Nephron progenitor cell (in vitro differentiated cells): Measurements from ENCODE around the gene LDLRAD4.

Experiments used
- DNase-seq: peaks from one replicate; pipeline ENCODE4 v3.0.0; 2021
- H3K27ac Mint-ChIP-seq: 2 replicates; pipeline ENCODE4 v1.8.0; 2021; ENCODE audit warnings: mild to moderate bottlenecking, moderate library complexity, mixed read lengths
- H3K27me3 Mint-ChIP-seq: 2 replicates; pipeline ENCODE4 v1.8.0; 2021; ENCODE audit warnings: mild to moderate bottlenecking, low read depth, mixed read lengths; ENCODE audit not compliant: poor library complexity
- H3K36me3 Mint-ChIP-seq: 2 replicates; pipeline ENCODE4 v1.8.0; 2021; ENCODE audit warnings: low read depth, mixed read lengths
- H3K4me1 Mint-ChIP-seq: 2 replicates; pipeline ENCODE4 v1.8.0; 2021; ENCODE audit warnings: mixed read lengths
- H3K4me3 Mint-ChIP-seq: 2 replicates; pipeline ENCODE4 v1.8.0; 2021; ENCODE audit warnings: mild to moderate bottlenecking, moderate library complexity, mixed read lengths
- H3K9me3 Mint-ChIP-seq: 2 replicates; pipeline ENCODE4 v1.8.0; 2021; ENCODE audit warnings: mild to moderate bottlenecking, moderate library complexity, mixed read lengths
- TF ChIP-seq, protein P1 (sequence below): fragments of 200-600 bp; sonication (generic); IDR thresholded peaks from 2 replicates; pipeline ENCODE4 v1.5.0; 2021; ENCODE audit warnings: antibody characterized with exemption

LDLRAD4 gene

DNA sequence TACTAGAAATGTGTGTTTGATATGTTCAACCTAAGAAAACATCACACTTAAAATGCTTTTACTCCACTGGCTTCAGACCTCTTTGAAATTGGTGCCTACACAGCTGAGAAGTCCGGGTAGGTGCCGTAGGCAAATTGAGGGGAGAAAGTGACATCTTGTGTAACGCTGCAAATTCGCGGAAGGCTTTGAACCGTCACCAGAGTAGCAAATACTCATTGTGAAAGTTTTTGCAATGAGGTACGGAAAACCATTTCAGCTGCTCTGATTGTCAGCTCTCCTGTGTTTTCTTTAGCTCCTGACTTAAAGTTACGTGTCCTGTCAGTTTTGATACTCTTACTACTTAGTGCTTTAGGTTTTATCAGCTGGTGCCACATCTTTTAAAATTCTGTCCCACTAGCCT lies 283.3 kb downstream of the LDLRAD4 start:
- Mint-ChIP-seq H3K4me3 (no peak overlapping the region), H3K27ac (no peak overlapping the region), H3K27me3 (peaks cover 31% of the 10 kb centered on the region), H3K36me3 (peaks cover 13% of the 10 kb centered on the region), H3K4me1 (peaks cover 28% of the 10 kb centered on the region), H3K9me3 (peaks cover 25% of the 10 kb centered on the region)
- no peak for DNase-seq
- TF ChIP-seq, protein P1, sequence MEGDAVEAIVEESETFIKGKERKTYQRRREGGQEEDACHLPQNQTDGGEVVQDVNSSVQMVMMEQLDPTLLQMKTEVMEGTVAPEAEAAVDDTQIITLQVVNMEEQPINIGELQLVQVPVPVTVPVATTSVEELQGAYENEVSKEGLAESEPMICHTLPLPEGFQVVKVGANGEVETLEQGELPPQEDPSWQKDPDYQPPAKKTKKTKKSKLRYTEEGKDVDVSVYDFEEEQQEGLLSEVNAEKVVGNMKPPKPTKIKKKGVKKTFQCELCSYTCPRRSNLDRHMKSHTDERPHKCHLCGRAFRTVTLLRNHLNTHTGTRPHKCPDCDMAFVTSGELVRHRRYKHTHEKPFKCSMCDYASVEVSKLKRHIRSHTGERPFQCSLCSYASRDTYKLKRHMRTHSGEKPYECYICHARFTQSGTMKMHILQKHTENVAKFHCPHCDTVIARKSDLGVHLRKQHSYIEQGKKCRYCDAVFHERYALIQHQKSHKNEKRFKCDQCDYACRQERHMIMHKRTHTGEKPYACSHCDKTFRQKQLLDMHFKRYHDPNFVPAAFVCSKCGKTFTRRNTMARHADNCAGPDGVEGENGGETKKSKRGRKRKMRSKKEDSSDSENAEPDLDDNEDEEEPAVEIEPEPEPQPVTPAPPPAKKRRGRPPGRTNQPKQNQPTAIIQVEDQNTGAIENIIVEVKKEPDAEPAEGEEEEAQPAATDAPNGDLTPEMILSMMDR = no peak

DNA sequence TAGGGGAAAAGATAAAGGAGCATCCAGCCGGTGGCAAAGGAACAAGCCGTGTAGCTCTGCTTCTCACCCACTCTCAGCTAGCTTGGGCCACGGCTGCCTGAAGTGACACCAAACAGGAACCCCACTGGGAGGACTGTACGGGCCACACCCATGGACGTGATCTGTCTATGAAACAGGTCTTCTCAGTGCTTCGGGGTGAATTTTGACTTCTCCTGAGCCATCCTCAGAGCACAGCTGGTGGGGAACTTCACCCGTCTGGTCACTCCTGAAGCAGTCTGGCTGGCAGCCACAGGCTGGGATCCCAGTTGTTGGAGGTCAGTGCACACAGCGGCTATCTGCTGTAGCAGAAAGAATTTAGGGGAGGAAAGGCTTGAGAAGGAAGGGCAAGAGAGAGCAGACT lies 284.0 kb downstream of the LDLRAD4 start:
- TF ChIP-seq, protein P1 = no peak
- Mint-ChIP-seq H3K4me3 (no peak overlapping the region), H3K27me3 (peaks cover 31% of the 10 kb centered on the region), H3K36me3 (peaks cover 13% of the 10 kb centered on the region), H3K4me1 (peaks cover 28% of the 10 kb centered on the region), H3K27ac (peak overlapping the region; percentile 26), H3K9me3 (peaks cover 24% of the 10 kb centered on the region)
- no peak for DNase-seq

DNA sequence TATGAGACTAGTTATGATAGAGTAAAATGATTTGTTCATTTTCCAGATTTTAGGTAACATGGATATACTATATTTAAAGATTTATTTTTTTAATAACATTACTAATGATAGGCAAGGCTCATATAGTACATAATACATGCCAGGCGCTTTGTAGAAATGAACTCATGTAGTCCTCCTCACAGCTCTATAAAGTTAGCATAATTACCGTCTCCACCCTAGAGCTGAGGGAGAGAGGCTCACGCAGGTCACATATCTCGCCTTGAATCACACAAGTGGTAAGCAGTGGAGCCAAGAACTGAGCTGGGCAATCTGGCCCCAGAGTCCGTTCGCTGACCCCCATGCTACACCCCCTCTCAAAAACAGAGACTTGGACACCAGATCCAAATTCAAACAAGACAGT lies 285.3 kb downstream of the LDLRAD4 start:
- Mint-ChIP-seq H3K4me1 (peaks cover 28% of the 10 kb centered on the region), H3K9me3 (peaks cover 25% of the 10 kb centered on the region), H3K27me3 (peaks cover 31% of the 10 kb centered on the region), H3K36me3 (peaks cover 12% of the 10 kb centered on the region), H3K27ac (no peak overlapping the region), H3K4me3 (no peak overlapping the region)
- TF ChIP-seq, protein P1 = no peak
- no peak for DNase-seq

DNA sequence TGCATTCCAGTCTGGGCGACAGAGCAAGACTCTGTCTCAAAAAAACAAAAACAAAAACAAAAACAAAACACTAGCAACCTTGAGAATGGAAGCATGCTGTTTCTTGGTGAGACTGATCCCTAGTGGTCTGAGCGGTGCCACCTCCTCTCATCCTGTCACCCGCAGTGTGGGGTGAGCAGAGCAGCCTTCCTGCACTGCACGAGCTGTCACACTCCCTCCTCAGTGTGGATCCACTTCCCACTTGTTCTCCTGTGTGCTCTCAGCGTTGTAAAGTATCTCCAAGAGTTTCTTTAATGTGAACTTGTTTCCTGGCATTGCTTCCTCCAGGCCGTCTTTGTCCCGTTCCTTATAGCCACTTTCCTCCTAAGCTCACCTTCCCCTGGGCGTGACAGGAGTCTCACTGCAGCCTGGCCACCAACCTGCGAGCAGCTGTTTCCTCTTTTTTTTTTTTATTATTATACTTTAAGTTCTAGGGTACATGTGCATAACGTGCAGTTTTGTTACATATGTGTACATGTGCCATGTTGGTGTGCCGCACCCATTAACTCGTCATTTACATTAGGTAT lies 287.3 kb downstream of the LDLRAD4 start:
- Mint-ChIP-seq H3K27me3 (peaks cover 18% of the 10 kb centered on the region), H3K9me3 (peaks cover 21% of the 10 kb centered on the region), H3K4me3 (no peak overlapping the region), H3K4me1 (peaks cover 14% of the 10 kb centered on the region), H3K27ac (no peak overlapping the region), H3K36me3 (no peaks in the 10 kb centered on the region)
- TF ChIP-seq, protein P1 = no peak
- no peak for DNase-seq

DNA sequence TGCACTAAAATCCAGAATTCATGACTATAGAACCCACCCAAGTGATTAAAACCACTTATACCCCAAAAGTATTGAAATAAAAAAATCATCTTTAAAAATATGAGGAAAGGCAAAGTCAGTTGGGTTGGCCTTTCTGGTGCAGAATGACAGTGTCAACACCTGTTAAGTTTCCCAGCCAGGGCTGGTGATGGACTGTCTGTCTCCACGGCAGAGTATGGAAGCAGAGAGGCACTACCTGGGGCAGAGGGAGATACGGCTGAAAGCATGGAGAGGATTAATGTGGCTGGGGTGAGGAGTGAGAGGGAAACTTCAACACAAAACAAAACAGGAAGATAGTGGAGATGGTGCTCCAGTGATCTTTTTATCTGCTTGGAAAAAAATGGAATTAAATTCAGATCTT lies 292.0 kb downstream of the LDLRAD4 start:
- no peak for DNase-seq
- TF ChIP-seq, protein P1 = no peak
- no peak overlapping the region for H3K27ac Mint-ChIP-seq
- peaks cover 21% of the 10 kb centered on the region for H3K9me3 Mint-ChIP-seq
- no peaks in the 10 kb centered on the region for H3K36me3 Mint-ChIP-seq
- no peak overlapping the region for H3K4me3 Mint-ChIP-seq
- H3K27me3 Mint-ChIP-seq = peaks cover 5% of the 10 kb centered on the region
- H3K4me1 Mint-ChIP-seq = peaks cover 14% of the 10 kb centered on the region

DNA sequence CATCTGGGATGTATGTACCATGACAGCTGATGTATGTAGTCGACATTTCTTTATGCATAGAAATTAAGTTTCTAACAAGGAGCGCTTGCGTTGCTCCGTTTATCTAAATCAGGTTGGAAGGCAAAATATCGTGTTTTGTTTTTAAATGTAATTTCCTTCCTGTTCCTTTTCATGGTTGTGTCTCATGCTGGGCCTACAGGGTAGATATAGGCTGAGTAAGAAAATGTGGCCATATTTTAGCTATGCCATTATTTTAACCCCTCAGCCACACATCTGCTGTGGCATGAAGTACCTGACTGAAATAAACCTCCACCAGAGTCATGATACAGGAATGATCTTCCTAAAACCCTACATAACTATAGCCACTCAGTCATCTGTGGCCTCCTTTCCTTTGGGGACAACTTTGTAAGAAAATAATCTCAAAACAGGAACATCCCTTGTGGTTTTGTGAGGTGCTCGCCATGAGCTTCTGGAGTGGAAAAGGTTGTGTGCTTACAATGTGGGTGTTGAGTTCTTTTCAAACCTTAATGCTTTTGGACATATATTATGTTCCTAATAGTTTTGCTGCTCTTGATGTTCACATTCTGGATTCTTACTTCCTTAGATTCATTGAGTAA lies 293.5 kb downstream of the LDLRAD4 start:
- Mint-ChIP-seq H3K27ac (no peak overlapping the region), H3K9me3 (peaks cover 21% of the 10 kb centered on the region), H3K4me1 (peaks cover 14% of the 10 kb centered on the region), H3K36me3 (no peaks in the 10 kb centered on the region), H3K27me3 (peaks cover 16% of the 10 kb centered on the region), H3K4me3 (no peak overlapping the region)
- no peak for DNase-seq
- TF ChIP-seq, protein P1 = no peak
